HG02938 (cell line): ENCODE measurements around the gene RELN.

ENCODE experiments used
- ATAC-seq: cut with Tn5 transposase; IDR thresholded peaks from one replicate; pipeline ENCODE4 v1.9.1; 2021; ENCODE audit warnings: mild to moderate bottlenecking, moderate library complexity; ENCODE audit not compliant: unreplicated experiment

Gene RELN

DNA sequence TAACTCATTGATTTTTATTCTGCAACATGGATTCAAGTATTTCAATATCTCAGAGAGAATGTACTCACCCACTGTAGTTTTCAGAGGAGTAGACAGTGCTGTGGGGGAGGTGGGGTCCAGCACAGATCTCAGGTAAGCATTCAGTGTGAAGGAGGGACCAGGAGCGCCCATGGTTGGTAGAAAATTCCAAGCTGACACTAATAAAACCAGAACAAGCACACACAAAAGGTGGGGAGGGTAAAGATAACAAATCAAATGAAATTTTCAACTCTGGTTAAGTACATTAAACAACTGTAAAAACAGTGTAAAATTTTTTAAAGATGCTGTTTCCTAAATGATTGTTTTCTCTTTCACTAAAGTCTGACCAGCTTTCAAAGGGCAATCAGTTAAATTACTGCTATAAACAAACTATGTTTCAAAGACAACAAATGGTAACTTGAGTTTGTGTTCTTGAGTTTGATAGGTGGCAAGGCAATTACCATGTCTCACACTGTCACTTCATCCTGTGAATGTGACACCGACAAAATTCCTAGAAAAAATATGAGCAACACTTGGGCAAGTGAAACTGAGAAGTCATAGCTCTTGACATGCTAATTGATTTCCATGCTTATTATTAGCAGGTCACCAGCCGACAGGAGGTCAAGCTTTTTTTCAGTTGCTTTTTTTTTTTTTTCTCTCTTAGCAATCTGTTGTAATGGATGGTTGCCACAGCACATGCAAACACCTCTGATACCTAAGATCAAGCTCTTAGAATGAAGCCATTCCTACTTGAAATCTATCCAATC, 337.7 kb downstream of the RELN start:
- no peak for ATAC-seq

DNA sequence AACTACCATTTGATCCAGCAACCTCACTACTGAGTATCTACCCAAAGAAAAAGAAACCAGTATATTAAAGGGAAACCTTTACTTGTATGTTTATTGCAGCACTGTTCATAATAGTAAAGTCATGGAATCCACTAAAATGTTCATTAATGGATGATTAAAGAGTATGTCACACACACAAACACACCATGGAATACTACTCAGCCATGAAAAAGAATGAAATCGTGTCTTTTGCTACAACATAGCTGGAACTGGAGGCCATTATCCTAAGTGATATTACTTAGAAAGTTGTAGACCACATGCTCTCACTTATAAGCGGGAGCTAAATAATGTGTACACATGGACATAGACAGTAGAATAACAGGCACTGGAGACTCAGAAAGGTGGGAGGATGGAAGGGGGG, 340.4 kb downstream of the RELN start:
- ATAC-seq = no peak

- no peak for ATAC-seq
Measured at GRCh38 chr7:103648135-103648534, 341.3 kb downstream of the RELN start.

GRCh38 chr7:103644319-103644718, 345.1 kb downstream of the RELN start:
- no peak for ATAC-seq

- ATAC-seq = no peak
Measured at GRCh38 chr7:103640031-103640779, 349.3 kb downstream of the RELN start.

GRCh38 chr7:103637726-103638125, 351.7 kb downstream of the RELN start:
- no peak for ATAC-seq

DNA sequence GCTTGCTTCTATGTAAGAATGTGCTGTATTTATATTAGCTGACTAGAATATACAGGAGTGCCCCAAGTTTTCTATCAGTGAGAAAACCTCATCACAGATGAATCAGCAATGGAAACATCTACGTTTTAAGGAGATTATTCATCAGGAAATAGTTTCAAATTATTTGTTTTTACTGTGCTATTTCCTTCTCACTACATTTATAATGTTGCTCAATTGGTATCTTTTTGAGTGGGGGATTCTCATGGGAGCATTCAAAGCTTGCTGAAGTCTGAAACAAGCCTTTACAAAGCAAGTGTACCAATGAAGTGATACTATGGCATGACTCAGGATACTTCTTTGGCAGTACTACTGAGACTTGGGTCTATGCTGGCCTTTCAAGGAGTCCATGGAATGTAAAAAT, 352.4 kb downstream of the RELN start:
- ATAC-seq = no peak

- ATAC-seq = no peak
Measured at GRCh38 chr7:103636153-103636552, 353.3 kb downstream of the RELN start.

DNA sequence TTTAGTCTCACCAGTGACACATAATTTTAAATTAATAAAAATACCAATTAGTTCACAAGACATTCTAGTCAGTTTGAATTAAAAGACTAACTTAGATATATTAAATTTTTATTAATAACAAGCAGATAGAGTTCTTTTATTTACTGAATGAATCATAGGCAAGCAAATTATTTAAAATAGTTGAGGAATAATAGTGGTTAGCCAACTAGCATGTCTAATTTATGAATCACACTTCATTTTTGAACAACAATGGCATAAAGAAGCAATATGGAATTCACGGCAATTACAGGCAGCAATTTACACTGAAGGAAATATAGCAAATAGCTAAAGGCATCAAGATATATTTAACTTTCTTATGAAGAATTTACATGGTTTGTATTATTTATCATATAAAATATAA, 356.5 kb downstream of the RELN start:
- ATAC-seq = no peak

DNA sequence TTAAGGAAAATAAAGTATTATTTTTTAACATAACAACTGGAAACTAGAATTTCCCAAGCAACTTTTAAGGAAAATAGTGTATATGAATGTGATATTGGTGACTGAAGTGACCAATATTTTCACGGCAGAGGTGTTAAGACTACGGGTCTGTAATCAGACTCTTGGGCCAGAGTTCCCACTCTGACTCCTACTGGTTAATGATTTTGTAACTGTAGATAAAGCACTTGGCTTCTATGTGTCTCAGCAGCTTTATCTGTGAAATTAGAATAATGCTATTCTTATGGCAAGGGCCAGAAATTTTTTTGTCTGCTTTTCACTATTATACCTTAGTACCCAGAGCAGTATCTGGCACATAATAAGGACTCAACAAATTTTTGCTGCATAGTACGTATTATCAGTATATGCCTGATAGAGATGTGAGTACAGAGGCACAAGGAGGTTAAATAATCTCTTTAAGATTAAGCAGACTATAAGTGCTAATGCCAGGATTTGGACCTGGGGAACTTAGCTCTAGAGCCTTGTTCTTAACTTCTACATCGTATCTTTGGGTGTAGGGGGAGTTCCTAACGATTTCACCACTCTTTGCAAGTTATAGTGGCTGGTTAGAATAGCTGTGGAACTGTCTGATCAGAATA, 357.3 kb downstream of the RELN start:
- ATAC-seq = no peak

DNA sequence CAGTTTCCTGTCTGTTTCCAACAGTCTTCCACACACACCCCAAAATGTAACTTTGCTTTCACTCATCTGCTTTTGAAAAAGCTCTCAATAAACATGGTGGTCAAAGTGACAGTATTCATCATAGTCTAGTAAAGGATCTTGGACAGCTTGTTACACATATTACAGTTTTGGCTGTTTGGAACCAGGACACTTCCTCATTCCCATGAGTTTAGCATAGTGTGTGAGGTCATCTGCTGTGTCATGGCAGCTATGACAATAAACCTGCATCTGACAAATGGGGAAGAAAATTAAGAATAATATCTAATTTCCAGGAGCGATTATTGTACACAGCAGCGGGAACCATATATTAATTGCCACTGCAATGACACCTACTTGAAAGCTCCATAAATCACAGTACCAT, 359.1 kb downstream of the RELN start:
- ATAC-seq = no peak

DNA sequence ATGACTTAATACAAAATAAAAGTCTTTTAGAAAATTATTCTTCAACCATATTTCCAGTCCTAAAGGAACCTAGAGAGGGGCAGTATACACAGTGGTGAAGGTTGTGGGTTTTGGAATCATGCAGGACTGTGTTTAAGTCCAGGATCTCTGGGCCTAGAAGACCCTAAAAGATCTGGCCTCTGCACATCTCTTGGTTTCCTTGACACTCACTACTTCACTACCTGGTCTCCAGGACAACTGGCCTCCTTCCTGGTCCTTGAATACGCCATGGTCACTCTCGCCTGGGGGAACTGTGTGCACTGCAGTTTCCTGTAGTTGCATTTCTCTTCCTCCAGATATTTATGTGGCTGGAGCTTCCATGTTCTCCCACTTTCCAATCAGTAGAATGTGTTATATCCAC, 360.7 kb downstream of the RELN start:
- ATAC-seq = no peak

- ATAC-seq = no peak
Measured at GRCh38 chr7:103626776-103627175, 362.7 kb downstream of the RELN start.

DNA sequence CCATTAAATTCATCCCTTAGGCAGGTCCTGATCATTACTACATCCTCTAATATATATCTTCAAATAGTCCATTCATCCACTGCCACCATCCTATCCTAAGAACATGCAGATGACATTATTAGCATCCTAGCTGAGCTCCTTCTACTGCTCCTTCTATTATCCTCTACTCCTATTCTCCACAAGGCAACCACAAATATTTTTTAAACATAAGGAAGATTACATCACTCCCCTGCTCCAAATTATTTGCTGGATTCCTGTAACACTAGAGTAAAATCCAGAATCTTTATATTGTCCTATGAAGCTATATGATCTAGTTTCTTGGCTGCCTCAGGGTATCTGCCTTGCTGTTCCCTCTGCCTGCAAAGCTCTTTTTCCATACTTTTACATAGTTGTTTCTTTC, 367.2 kb downstream of the RELN start:
- no peak for ATAC-seq

DNA sequence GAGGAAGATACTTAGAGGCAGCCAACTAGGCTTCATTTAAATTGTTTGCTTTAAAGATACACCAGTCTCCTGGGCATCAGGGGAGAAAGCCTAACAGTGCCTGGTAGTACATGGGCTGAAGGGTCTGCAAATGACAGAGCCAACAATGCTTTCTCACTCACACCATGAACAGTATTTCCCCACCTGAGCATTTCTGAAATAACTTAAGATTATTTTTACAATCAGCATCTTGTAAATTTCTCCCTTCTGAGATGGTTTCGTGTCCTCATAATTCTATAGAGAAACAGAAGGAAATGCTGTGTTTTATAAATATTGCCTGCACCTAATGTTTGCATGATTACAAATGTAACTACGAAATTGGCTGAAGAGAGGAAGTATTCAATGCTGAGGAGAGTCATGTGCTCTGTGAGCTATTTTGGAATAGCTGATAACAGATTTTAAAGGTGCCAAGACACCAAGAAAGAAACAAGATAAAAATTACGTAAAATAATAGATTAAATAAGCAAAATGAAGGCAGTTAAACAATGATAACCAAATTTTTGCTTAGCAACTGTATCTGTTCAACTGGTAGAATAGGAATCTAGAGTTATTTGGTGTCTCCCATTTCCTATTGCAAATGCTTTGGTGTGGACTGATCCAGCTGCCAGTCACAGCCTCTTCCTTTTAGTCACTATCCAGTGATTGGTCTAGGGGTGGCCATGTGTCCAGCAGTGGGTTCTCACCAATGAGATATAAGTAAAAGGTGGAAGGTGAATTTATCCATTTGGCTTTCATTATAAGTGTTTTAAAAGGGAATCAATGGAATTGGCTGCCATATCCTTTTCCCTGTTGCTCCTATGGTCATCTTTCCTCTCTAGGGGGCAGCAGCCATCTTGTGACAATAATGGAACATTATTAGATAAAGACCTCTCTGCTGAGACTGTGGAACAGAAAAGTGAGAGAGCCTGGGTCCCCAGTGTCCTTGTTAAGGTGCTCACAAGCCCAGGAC, 375.5 kb downstream of the RELN start:
- no peak for ATAC-seq

GRCh38 chr7:103609778-103610177, 379.7 kb downstream of the RELN start:
- ATAC-seq = no peak

- ATAC-seq = no peak
Measured at GRCh38 chr7:103605640-103606039, 383.8 kb downstream of the RELN start.

GRCh38 chr7:103598326-103598905, 391.0 kb downstream of the RELN start:
- ATAC-seq = no peak

DNA sequence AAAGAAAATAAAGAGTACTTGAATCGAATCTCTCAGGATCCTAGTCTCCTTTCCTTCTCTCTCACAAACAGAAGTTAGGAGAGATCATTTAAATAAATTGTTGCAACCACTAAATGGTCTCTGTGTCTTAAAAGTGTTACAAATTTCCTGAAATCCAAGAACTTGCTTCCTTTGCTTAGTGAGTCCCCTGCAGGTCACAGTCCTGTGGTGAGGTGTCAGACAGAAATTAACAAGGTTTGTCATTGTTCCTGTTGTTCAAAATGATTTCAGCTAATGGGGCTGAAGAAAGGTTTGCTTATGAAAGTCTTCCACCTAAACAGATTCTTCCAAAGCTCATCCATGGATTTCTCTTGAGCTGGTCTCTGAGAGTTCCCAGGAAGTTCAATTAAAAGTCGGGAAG, 391.9 kb downstream of the RELN start:
- no peak for ATAC-seq

GRCh38 chr7:103594186-103594585, 395.3 kb downstream of the RELN start:
- ATAC-seq = no peak
